BJ (cell line): ENCODE measurements around the gene PET100. TPM values are rescaled to one million over a fixed set of nuclear protein-coding genes. Genes with fewer than 3 reads are reported as not detected.
A peak's percentile ranks its signal among the peaks of the same experiment; 100 is the strongest.

Experiments used
- CTCF ChIA-PET: fragments of 350-600 bp; formaldehyde crosslinking; extraction: SDS; loops from one replicate; lab custom pipeline; 2021; ENCODE audit warnings: antibody characterized with exemption, inconsistent platforms; lab: Yijun Ruan, JAX
- POLR2A ChIA-PET: fragments of 300-600 bp; sonication (Branson Sonifier 250); formaldehyde crosslinking; extraction: SDS; loops from one replicate; lab custom pipeline; 2021; ENCODE audit warnings: antibody characterized with exemption; lab: Charles Lee
- DNase-seq: peaks from one replicate; pipeline ENCODE4 v3.0.0-alpha.2; 2011; ENCODE audit warnings: low read depth
- H3K27me3 ChIP-seq: 2 replicates; pipeline ENCODE4 v1.6.0; 2011; ENCODE audit warnings: low read length; ENCODE audit not compliant: control insufficient read depth, insufficient read depth
- H3K36me3 ChIP-seq: 2 replicates; pipeline ENCODE4 v1.5.1; 2011; ENCODE audit warnings: low read length; ENCODE audit not compliant: control insufficient read depth, insufficient read depth
- H3K4me3 ChIP-seq: 2 replicates; pipeline ENCODE4 v1.5.1; 2011; ENCODE audit warnings: low read depth, mild to moderate bottlenecking, control low read depth, low read length
- polyA plus RNA-seq: library from polyadenylated mRNA; depleted of rRNA; stranded (reverse); fragments of >200 nt; gene quantifications from 2 replicates; pipeline ENCODE4 v1.2.3, GENCODE V29; 2011
- TF ChIP-seq, protein P1 (sequence below): IDR thresholded peaks from 2 replicates; pipeline ENCODE4 v1.5.1; 2011; ENCODE audit warnings: low read depth, mild to moderate bottlenecking, control low read depth, inconsistent platforms, low read length, moderate library complexity; ENCODE audit not compliant: insufficient read depth

The PET100 gene
- polyA plus RNA-seq, 1 experiment: 8.9 TPM

DNA sequence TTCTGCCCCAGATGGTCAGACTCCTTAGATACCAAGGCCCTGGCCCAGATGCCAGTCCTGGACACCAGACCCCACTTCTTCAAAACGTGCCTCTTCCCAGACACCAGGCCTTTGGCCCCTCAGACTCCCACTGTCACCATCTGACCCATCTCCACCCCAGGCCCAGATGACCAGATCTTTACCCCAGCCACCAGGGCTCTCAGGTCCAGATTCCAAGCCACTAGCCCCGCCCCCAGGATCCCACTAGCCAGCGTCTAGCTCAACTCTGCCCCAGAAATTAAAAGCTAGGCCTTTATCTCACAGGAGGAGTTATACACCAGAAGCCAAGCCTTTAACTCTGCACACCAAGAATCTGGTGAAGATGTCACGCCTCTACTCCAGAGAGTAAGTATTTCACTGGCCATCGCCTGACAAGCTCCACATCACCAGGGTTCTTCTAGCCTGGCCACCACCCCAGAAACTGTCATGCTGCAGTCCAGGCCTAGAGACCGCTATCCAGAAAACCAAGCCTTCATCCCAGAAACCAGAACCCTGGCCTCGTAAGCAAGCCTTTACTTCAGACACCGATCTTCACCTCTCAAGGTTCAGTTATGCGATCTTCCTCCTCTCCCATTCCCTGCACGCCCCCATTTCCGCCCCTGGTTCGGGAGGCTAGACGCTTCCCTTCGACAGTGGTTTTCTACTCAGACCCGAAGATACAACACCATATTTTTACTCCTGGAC, 843 bp upstream of the PET100 start:
- no peak for DNase-seq
- Histone ChIP-seq H3K27me3 (no peaks in the 10 kb centered on the region), H3K4me3 (peak overlapping the region; percentile 73), H3K36me3 (peaks cover 10% of the 10 kb centered on the region)
- ChIA-PET CTCF (interaction anchor here (1.9 kb wide), 1 partner anchor 171 kb away, joined by 6 read pairs; no protein-coding TSS in a partner anchor), POLR2A (interaction anchor here (0.5 kb wide), 1 partner anchor 407 kb away, joined by 3 read pairs; no protein-coding TSS in a partner anchor)
- TF ChIP-seq, protein P1, sequence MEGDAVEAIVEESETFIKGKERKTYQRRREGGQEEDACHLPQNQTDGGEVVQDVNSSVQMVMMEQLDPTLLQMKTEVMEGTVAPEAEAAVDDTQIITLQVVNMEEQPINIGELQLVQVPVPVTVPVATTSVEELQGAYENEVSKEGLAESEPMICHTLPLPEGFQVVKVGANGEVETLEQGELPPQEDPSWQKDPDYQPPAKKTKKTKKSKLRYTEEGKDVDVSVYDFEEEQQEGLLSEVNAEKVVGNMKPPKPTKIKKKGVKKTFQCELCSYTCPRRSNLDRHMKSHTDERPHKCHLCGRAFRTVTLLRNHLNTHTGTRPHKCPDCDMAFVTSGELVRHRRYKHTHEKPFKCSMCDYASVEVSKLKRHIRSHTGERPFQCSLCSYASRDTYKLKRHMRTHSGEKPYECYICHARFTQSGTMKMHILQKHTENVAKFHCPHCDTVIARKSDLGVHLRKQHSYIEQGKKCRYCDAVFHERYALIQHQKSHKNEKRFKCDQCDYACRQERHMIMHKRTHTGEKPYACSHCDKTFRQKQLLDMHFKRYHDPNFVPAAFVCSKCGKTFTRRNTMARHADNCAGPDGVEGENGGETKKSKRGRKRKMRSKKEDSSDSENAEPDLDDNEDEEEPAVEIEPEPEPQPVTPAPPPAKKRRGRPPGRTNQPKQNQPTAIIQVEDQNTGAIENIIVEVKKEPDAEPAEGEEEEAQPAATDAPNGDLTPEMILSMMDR: no peak

DNA sequence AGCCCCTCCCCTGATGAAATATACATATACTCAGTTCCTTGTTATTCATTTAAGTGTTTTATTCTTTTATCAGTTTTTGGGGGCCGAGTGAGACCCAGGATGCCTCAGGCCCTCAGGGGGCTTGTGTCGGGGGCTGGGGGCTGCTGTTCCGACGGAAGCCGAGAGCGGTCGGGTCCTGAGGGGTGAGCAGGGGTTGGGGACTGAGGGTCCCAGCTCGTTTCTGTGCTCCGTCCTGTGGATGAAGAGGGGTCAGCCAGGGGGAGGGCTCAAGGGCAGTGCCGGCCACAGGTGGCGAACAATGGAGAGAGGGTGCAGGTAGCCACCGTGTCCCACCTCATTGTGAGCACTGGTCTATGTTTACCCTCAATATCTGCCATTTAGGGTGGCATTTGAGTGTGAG, 2.0 kb downstream of the PET100 start:
- no peaks in the 10 kb centered on the region for H3K27me3 ChIP-seq
- POLR2A ChIA-PET: no interaction called here
- CTCF ChIA-PET: interaction anchor here (1.1 kb wide), 1 partner anchor 339 kb away, joined by 3 read pairs; no protein-coding TSS in a partner anchor
- TF ChIP-seq, protein P1: no peak
- H3K36me3 ChIP-seq: peaks cover 1% of the 10 kb centered on the region; the same call in 1 of the 2 replicates
- no peak overlapping the region for H3K4me3 ChIP-seq
- DNase-seq: no peak

- TF ChIP-seq, protein P1: no peak
- Histone ChIP-seq H3K36me3 (peaks cover 1% of the 10 kb centered on the region; the same call in 1 of the 2 replicates), H3K4me3 (no peak overlapping the region), H3K27me3 (no peaks in the 10 kb centered on the region)
- DNase-seq: no peak
- CTCF ChIA-PET: interaction anchor here (1.1 to 3.5 kb wide), 3 partner anchors 10 to 338 kb away, joined by 3 to 18 read pairs (median 4); partner anchors contain the start of gene TRAPPC5
- POLR2A ChIA-PET: no interaction called here
These were observed 3.0 kb downstream of the PET100 start for GRCh38 chr19:7632340-7633203.

- TF ChIP-seq, protein P1: no peak
- Histone ChIP-seq H3K36me3 (peaks cover 1% of the 10 kb centered on the region; the same call in 1 of the 2 replicates), H3K27me3 (no peaks in the 10 kb centered on the region), H3K4me3 (no peak within 1 kb of the TSS)
- ChIA-PET POLR2A (no interaction called here), CTCF (interaction anchor here (1.4 to 3.5 kb wide), 2 partner anchors 9 to 47 kb away, joined by 4 to 18 read pairs; partner anchors contain the start of gene TRAPPC5)
- no peak for DNase-seq
These were observed 4.1 kb downstream of the PET100 start, which contains the start of gene PCP2 for GRCh38 chr19:7633698-7634097. TSS of gene PCP2 (minus strand) at chr19:7633719. CDS start at chr19:7633457, 262 bp downstream.
